Measurements from ENCODE around the gene HTR3E. TPM values are rescaled to one million over a fixed set of nuclear protein-coding genes. Genes with fewer than 3 reads are reported as not detected.

HTR3E gene
- total and polyA plus RNA-seq, 11 donors, result not detected

- intact Hi-C loops (cut with DNase I), result no loop called here
- DNase-seq, result no peak
- Histone ChIP-seq H3K36me3 (no peaks in the 10 kb centered on the region), H3K4me3 (no peak overlapping the region), H3K27me3 (peaks cover 0 to 6% (median 0%) of the 10 kb centered on the region in 9 donors), H3K9me3 (no peaks in the 10 kb centered on the region), H3K27ac (no peak overlapping the region), H3K4me1 (no peaks in the 10 kb centered on the region)
- WGBS, 4 donors, result 48 to 58% (median 53%) methylated on average over 7 of the region's 7 CpGs
- TF ChIP-seq POLR2A (IDR thresholded peaks at IDR 0.05) (no peak), CTCF (IDR thresholded peaks at IDR 0.05) (no peak)
- ATAC-seq, result no peak
Measured at GRCh38 chr3:184059424-184059823, 37.4 kb upstream of the HTR3E start.

GRCh38 chr3:184062637-184063036, 34.2 kb upstream of the HTR3E start:
- intact Hi-C loops (cut with DNase I), result no loop called here
- no peaks in the 10 kb centered on the region for H3K36me3 ChIP-seq
- no peak overlapping the region for H3K27ac ChIP-seq
- H3K4me1 ChIP-seq, result no peaks in the 10 kb centered on the region
- H3K27me3 ChIP-seq, result peaks cover 0 to 6% (median 0%) of the 10 kb centered on the region in 9 donors
- H3K4me3 ChIP-seq, result no peak overlapping the region
- ATAC-seq (no peak), DNase-seq (no peak)
- H3K9me3 ChIP-seq, result no peaks in the 10 kb centered on the region
- TF ChIP-seq CTCF (IDR thresholded peaks at IDR 0.05), result no peak
- TF ChIP-seq POLR2A (IDR thresholded peaks at IDR 0.05), result no peak

- 85 to 88% (median 88%) methylated on average over 2 of the region's 2 CpGs for WGBS, 4 donors
Measured at GRCh38 chr3:184066211-184066610, 30.7 kb upstream of the HTR3E start.

GRCh38 chr3:184067573-184068055, 29.2 kb upstream of the HTR3E start:
- H3K9me3 ChIP-seq, result peaks cover 0 to 9% (median 0%) of the 10 kb centered on the region in 12 donors
- 55 to 64% (median 59%) methylated on average over 6 of the region's 6 CpGs for WGBS, 4 donors
- DNase-seq (no peak), ATAC-seq (no peak)
- no peaks in the 10 kb centered on the region for H3K36me3 ChIP-seq
- H3K27ac ChIP-seq, result no peak overlapping the region
- intact Hi-C loops (cut with DNase I), result no loop called here
- no peak overlapping the region for H3K4me3 ChIP-seq
- TF ChIP-seq CTCF (IDR thresholded peaks at IDR 0.05) (no peak), POLR2A (IDR thresholded peaks at IDR 0.05) (no peak)
- H3K27me3 ChIP-seq, result peaks cover 0 to 1% (median 0%) of the 10 kb centered on the region in 9 donors
- H3K4me1 ChIP-seq, result no peaks in the 10 kb centered on the region

More at GRCh38 chr3:184066211-184066610, 30.7 kb upstream of the HTR3E start:
- no peak for ATAC-seq
- Histone ChIP-seq H3K27ac (no peak overlapping the region), H3K27me3 (peaks cover 0 to 6% (median 0%) of the 10 kb centered on the region in 9 donors), H3K9me3 (peaks cover 0 to 9% (median 0%) of the 10 kb centered on the region in 12 donors), H3K36me3 (no peaks in the 10 kb centered on the region), H3K4me3 (no peak overlapping the region), H3K4me1 (no peaks in the 10 kb centered on the region)
- no peak for TF ChIP-seq CTCF (IDR thresholded peaks at IDR 0.05)
- no peak for TF ChIP-seq POLR2A (IDR thresholded peaks at IDR 0.05)
- DNase-seq, result no peak
- intact Hi-C loops (cut with DNase I), result no loop called here
